DND-41 (cell line): ENCODE measurements around the gene CHMP1A.

Source experiments
- CTCF ChIP-seq: IDR thresholded peaks from 2 replicates; pipeline ENCODE4 v1.5.1; 2012; ENCODE audit warnings: borderline replicate concordance, low read length, moderate library complexity, mild to moderate bottlenecking; ENCODE audit not compliant: poor library complexity, severe bottlenecking; ENCODE audit errors: extremely low read depth
- EZH2 ChIP-seq: IDR thresholded peaks from 3 replicates; pipeline ENCODE4 v1.6.1; 2012; ENCODE audit warnings: borderline replicate concordance, low read depth, mild to moderate bottlenecking, moderate library complexity, low read length, inconsistent platforms; ENCODE audit not compliant: severe bottlenecking

GRCh38 chr16:89660146-89660545, 2.6 kb upstream of the CHMP1A start:
- TF ChIP-seq CTCF (no peak), EZH2 (no peak)
